LoVo (cell line): ENCODE data around the gene PSD2.

Experiments used
- DNase-seq: peaks from one replicate; pipeline ENCODE4 v3.0.0-alpha.2; 2016; ENCODE audit warnings: low spot score

The PSD2 gene

DNA sequence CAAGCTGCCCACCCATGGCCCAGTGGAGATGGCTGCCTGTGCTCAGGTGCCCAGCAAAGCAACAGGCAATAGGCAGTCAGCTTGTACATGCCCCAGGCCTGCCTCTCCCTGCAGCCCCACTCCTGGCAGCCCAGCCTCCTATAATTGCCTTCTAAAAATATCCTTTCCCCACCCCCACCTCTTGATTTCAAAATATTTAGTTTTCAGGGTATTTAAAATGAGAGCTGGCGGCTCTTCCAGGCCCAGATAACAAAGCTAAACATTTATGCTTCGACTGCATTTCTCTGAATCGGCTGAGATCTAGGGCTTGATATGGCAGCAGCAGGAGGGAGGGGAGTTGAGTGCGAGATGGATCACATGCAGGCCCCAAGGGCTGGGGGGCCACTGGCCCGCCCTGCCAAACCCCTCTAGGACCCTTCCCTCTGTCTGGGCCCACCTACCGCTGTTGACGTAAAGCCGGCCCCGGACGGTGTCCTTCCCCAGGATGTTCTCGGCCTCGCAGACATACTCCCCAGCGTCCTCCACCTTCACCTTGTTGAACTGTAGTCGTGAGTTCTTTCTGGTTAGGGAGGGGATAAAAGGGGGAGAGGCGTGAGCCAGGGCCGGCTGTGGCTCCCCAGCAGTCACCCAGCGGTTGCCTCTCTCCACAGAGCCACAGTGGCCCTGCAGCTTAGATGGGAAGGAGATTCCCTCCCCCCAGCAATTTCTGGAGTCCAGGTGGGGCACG, 85.0 kb downstream of the PSD2 start:
- no peak for DNase-seq

DNA sequence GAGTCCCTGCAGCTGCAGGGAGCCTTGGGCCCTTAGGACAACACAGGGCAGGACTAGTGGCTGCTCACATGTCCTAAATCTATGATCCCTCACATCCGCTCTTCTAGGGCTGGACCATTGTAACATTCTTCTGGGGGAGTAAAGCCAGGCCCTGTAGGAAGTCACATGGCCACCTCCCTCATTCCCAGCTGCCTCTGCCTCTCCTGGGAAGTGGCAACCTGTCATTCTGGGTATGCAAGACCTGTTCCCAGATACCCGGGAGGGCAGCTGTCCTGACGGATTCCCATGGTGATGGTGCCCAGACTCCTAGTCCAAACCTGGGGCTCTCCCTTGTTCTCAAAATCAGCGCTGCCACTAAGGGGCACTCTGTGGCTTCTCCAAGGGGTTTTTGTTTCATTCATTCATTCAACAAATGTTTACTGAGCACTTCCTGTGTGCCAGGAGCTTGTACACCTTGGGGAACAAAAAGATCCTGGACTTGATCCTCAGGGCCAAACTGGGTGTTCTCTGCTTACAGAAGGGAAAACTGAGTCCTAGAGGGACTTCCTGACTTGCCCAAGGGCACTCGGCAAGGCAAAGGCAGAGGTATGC, 85.6 kb downstream of the PSD2 start:
- DNase-seq: no peak

GRCh38 chr5:139882316-139882715, 86.7 kb downstream of the PSD2 start:
- no peak for DNase-seq

DNA sequence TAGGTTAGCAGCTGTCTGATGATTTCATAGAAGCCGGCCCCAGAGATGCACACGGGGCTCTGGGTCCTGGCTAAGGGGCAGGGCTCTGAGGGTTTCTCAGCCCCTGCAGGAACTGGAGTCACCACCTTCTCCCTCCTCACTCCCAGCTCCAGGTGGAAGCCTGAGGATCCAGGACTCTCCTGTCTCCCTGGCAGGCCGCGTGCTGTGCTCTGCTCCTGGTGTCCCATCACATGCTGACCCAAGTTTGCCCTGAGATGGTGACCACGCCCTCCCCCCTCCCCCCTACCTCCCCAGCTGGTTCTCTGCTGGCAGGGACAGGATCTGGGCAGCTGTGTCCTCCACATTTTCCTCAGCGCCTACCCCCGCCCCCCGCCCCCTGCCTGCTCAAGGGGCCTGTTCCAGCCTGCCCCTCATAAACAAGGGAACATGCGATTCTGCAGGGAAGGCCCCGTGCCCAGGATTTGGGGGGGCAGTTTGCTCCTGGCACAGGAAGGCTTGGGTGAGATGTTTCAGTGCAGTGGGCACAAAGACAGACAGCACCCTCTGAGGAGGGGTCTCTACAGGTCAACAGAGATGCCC, 87.4 kb downstream of the PSD2 start:
- no peak for DNase-seq

DNA sequence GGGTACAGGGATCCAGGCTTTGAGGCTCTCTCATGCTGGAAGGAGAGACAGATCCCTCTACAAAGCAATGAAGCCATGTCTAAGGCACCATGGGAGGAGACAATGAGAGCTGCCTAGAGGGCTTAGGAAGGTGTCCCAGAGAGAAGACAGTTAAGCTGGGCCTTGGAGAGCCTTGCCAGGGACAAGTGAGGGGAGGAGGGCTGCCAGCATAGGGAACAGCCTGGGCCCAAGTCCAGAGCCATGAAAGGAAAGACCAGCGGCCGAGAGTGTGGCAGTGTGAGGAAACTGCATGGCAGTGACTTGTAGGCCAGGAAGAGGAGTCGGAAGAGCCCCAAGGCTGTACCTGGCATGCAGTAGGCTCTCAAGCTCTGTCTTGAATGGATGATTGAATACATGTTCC, 88.5 kb downstream of the PSD2 start:
- no peak for DNase-seq

- DNase-seq: no peak
Observed at GRCh38 chr5:139884734-139885133, 89.1 kb downstream of the PSD2 start.

DNA sequence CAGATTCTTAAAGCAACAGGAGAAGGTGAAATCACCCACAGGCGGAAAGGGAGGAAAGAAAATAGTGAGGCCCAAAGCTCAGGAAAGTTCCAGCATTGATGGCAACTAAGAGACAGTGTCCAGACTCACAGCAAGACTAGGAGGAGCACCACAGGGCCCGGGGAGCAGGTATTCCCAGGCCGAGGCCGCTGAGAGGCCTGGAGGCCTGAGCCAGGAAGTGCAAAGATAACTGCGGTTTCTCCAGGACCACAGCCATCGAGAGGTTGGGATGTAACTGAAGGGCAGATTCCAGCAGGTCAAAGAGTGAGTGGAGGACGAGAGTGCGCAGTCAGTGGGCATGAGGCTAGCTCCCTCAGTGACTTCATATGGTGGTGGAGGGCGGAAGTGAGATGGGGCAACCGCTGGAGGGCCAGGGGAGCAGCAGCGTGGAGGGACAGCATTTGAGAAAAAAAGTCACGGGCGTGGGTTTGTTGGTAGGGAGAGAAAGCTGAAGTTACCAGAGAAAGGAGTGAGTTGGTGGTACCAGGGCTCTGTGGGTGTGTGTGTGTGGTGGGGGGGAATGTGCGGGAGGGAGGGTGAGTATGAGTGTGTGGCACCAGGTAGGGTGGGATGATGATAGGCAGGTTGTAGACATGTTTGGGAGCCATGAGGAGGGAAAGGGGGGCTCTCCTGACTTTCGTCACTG, 89.7 kb downstream of the PSD2 start:
- DNase-seq: no peak

DNA sequence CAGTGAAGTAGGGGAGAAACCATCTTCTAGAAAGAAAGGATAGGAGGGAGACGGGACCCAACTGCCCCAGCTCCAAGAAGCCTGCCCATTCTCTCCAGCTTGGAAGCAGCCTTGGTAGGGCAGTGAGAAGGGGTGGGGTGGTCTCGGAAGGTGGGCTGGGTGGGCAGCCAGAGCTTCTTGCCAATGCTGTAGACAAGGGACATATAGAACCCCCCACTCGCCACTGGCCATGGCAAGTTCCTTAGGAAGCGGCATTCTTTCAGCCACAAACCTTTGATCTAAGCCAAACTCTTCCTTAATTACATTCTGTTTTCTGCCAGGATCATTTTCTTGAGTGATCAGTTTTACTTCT, 90.2 kb downstream of the PSD2 start:
- DNase-seq: no peak

DNA sequence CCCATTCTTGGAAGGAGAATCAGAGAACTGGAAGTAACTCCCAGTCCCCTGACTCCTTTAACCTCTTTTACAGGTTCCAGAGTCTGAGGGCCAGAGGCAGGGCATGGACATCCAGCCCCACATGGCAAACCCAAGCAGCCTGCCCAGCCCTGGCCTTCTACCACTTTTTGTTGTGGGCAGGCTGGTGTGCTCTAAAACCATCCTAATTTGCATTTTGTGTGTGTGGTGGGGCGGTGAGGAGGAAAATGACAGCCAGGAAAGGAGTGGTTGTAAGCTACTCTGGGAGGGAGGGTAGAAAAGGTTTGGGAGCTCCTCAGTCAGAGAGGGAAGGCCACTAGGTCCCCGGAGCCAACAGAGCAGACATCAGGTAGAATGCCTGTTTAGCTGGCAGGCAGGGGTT, 90.6 kb downstream of the PSD2 start:
- DNase-seq: no peak

- no peak for DNase-seq
Observed at GRCh38 chr5:139888370-139888769, 92.8 kb downstream of the PSD2 start.

DNA sequence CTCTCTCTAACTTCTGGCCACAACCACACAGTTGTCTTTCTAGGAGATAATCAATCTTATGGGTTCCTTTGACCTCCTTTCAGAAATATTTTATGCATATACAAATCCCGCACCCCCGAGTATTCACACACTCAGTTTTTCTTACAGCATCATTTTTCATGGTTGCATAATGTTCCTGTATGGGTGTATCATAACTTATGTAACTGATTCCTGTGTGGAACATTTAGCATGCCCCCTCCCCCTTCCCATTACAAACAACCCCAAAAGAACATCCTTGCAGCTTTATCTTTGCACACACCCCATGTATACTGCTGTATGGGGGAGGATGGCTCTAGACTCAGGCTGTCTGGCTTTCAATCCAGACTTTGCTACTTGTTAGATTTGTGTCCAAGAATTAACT, 93.8 kb downstream of the PSD2 start:
- DNase-seq: no peak

- no peak for DNase-seq
Observed at GRCh38 chr5:139893873-139894272, 98.3 kb downstream of the PSD2 start.
